Measurements from ENCODE around the gene NEURL1B. TPM values are rescaled to one million over a fixed set of nuclear protein-coding genes. Genes with fewer than 3 reads are reported as not detected.

Gene NEURL1B
- total RNA-seq, 1 experiment from 2014 or later: 2.8 TPM

DNA sequence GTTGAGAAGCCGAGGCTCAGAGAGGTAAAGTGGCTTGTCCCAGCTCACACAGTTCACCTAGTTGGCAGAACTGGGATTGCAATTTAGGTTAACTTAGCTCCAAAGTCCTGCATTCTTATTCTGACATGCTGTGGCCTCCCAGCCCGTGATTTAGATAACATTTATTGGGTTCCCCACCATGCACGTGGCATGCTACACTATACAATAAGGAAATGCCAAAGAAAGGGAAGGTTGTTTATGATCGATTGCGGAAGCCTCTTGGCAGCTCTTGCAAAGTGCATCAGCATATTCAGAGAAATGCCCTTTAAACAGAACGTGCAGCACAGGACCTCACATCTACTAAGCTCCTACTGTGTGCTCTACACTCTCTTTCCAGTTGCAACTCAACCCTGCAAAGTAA lies 3.2 kb downstream of the NEURL1B start:
- intact Hi-C loops (cut with micrococcal nuclease; ENCODE audit: unreplicated experiment): no loop called here
- no TSS peak for BruUV-seq (replicated peaks)
- Mint-ChIP-seq H3K36me3 (ENCODE audit: insufficient read depth, unreplicated experiment) (no peaks in the 10 kb centered on the region), H3K27me3 (ENCODE audit: unreplicated experiment) (peaks cover 68% of the 10 kb centered on the region), H3K4me1 (ENCODE audit: low read depth, unreplicated experiment) (peaks cover 8% of the 10 kb centered on the region), H3K4me3 (ENCODE audit: low read depth, unreplicated experiment) (no peak overlapping the region), H3K9me3 (ENCODE audit: low read depth, unreplicated experiment) (no peaks in the 10 kb centered on the region), H3K27ac (ENCODE audit: unreplicated experiment) (no peak overlapping the region)
- CTCF ChIA-PET: interaction anchor here (0.9 kb wide), 1 partner anchor 28 kb away, joined by 3 read pairs; no protein-coding TSS in a partner anchor
- TF ChIP-seq, protein P1, sequence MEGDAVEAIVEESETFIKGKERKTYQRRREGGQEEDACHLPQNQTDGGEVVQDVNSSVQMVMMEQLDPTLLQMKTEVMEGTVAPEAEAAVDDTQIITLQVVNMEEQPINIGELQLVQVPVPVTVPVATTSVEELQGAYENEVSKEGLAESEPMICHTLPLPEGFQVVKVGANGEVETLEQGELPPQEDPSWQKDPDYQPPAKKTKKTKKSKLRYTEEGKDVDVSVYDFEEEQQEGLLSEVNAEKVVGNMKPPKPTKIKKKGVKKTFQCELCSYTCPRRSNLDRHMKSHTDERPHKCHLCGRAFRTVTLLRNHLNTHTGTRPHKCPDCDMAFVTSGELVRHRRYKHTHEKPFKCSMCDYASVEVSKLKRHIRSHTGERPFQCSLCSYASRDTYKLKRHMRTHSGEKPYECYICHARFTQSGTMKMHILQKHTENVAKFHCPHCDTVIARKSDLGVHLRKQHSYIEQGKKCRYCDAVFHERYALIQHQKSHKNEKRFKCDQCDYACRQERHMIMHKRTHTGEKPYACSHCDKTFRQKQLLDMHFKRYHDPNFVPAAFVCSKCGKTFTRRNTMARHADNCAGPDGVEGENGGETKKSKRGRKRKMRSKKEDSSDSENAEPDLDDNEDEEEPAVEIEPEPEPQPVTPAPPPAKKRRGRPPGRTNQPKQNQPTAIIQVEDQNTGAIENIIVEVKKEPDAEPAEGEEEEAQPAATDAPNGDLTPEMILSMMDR (IDR thresholded peaks at IDR 0.05; ENCODE audit: unreplicated experiment): no peak
- DNase-seq: no peak

GRCh38 chr5:172644711-172645110 lies 3.6 kb downstream of the NEURL1B start:
- CTCF ChIA-PET: interaction anchor here (0.9 kb wide), 1 partner anchor 27 kb away, joined by 3 read pairs; no protein-coding TSS in a partner anchor
- Mint-ChIP-seq H3K4me3 (ENCODE audit: low read depth, unreplicated experiment) (no peak overlapping the region), H3K27me3 (ENCODE audit: unreplicated experiment) (peaks cover 71% of the 10 kb centered on the region), H3K9me3 (ENCODE audit: low read depth, unreplicated experiment) (no peaks in the 10 kb centered on the region), H3K4me1 (ENCODE audit: low read depth, unreplicated experiment) (peaks cover 8% of the 10 kb centered on the region), H3K36me3 (ENCODE audit: insufficient read depth, unreplicated experiment) (no peaks in the 10 kb centered on the region), H3K27ac (ENCODE audit: unreplicated experiment) (no peak overlapping the region)
- TF ChIP-seq, protein P1 (IDR thresholded peaks at IDR 0.05; ENCODE audit: unreplicated experiment): no peak
- no TSS peak for BruUV-seq (replicated peaks)
- intact Hi-C loops (cut with micrococcal nuclease; ENCODE audit: unreplicated experiment): no loop called here
- no peak for DNase-seq

GRCh38 chr5:172645271-172646055 lies 4.4 kb downstream of the NEURL1B start:
- intact Hi-C loops (cut with micrococcal nuclease; ENCODE audit: unreplicated experiment): no loop called here
- TF ChIP-seq, protein P1 (IDR thresholded peaks at IDR 0.05; ENCODE audit: unreplicated experiment): no peak
- H3K27me3 Mint-ChIP-seq (ENCODE audit: unreplicated experiment): peaks cover 71% of the 10 kb centered on the region

DNA sequence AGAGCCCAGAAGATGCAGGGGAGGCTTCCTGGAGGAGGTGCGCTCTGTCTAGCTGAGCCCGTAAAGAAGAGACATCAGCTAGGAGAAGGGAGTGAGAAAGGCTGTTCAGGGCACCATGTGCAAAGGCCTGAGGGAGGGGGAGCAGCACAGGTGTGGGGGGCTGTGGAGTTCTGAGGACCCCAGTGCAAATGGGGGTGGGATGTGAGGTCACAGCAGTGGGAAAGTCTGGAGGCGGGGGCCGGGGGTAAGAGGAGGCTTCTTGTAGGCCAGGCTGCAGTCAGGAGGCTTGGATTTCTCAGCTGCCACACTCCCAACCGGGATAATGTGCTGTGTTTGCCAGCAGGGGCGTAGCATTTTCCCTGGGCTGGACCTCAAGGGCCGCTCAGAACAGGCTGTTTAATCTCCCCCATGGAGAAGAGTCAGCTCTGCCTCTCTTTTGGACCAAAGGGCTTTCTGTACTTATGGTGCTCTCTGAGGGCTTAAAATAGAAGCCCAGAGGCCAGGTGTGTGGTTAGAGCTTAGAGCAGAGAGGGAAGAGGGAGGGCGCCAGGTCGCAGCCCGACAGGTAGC lies 5.7 kb downstream of the NEURL1B start:
- H3K27ac Mint-ChIP-seq (ENCODE audit: unreplicated experiment): no peak overlapping the region
- H3K36me3 Mint-ChIP-seq (ENCODE audit: insufficient read depth, unreplicated experiment): no peaks in the 10 kb centered on the region
- no TSS peak for BruUV-seq (replicated peaks)
- TF ChIP-seq, protein P1 (IDR thresholded peaks at IDR 0.05; ENCODE audit: unreplicated experiment): no peak
- DNase-seq: no peak
- H3K27me3 Mint-ChIP-seq (ENCODE audit: unreplicated experiment): peaks cover 78% of the 10 kb centered on the region
- H3K9me3 Mint-ChIP-seq (ENCODE audit: low read depth, unreplicated experiment): no peaks in the 10 kb centered on the region
- no peak overlapping the region for H3K4me3 Mint-ChIP-seq (ENCODE audit: low read depth, unreplicated experiment)
- no peaks in the 10 kb centered on the region for H3K4me1 Mint-ChIP-seq (ENCODE audit: low read depth, unreplicated experiment)
- CTCF ChIA-PET: interaction anchor here (0.5 to 1.0 kb wide), 2 partner anchors 17 to 491 kb away, joined by 3 to 9 read pairs; no protein-coding TSS in a partner anchor
- intact Hi-C loops (cut with micrococcal nuclease; ENCODE audit: unreplicated experiment): no loop called here

More at GRCh38 chr5:172645271-172646055, 4.4 kb downstream of the NEURL1B start:
- H3K27ac Mint-ChIP-seq (ENCODE audit: unreplicated experiment): no peak overlapping the region
- CTCF ChIA-PET: interaction anchor here (0.6 kb wide), 1 partner anchor 19 kb away, joined by 4 read pairs; no protein-coding TSS in a partner anchor
- H3K9me3 Mint-ChIP-seq (ENCODE audit: low read depth, unreplicated experiment): no peaks in the 10 kb centered on the region
- no peaks in the 10 kb centered on the region for H3K36me3 Mint-ChIP-seq (ENCODE audit: insufficient read depth, unreplicated experiment)
- H3K4me3 Mint-ChIP-seq (ENCODE audit: low read depth, unreplicated experiment): no peak overlapping the region
- DNase-seq: no peak
- peaks cover 4% of the 10 kb centered on the region for H3K4me1 Mint-ChIP-seq (ENCODE audit: low read depth, unreplicated experiment)
- BruUV-seq (replicated peaks): no TSS peak

Measured in Calu3 (cell line).